Measurements from ENCODE around the gene IL1RAPL2.
"Not testable (repeated sequence)": the region's sequence is repeated elsewhere in the genome, so short reads cannot be mapped to it uniquely, and the experiment has no call there.

IL1RAPL2 gene

DNA sequence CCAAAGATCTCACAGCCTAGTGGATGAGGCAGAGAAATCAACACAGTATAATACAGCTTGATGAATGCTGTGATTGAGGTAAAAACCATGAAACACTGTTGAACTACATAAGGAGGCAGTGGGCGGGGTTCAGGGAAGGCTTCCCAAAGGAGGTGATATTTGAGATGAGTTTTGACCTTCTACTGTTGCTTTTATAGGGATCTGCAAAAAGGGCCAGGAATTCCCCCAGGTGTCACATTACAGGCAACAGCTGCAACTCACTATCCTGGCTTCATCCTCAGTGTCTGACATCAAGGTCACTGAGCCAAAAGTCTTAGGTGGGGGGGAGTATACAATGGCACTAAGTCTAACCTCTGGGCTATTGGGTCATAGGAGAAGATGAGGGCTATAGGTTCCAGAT, 1070.7 kb downstream of the IL1RAPL2 start:
- no peak for DNase-seq

DNA sequence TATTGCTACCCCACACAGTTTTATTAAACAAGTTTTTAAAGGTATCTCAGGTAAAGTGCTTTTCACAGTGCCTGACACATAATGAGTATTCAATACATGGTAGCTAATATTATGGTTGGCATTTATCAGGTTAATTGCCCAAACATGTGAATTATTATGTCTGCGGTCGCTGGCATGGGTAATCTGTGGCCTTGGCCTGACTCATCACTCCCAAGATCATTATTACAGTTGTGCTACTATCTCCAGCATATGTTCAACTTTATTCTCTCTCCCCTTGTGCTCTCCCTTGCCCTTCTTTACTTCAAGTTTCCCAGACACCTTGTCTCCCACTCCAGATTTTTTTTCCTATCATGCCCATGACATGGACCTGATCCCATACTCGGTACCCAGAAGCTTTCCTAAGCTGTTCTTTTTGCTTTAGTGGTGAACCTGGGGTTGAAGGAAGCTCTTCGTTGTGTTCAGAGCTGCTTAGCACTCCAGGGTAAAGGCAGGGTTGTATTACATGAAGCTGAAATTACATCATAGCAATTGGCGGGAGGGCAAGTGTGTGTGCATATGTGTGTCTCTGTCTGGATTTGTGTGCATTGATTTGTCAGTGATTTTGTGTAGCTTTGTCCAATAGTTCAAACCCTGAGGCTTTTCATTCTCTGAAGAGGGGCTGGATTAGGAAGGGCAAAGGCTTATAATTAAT, 1079.8 kb downstream of the IL1RAPL2 start:
- no peak for DNase-seq

- no peak for DNase-seq
Measured at GRCh38 chrX:105646592-105647372, 1080.8 kb downstream of the IL1RAPL2 start.

DNA sequence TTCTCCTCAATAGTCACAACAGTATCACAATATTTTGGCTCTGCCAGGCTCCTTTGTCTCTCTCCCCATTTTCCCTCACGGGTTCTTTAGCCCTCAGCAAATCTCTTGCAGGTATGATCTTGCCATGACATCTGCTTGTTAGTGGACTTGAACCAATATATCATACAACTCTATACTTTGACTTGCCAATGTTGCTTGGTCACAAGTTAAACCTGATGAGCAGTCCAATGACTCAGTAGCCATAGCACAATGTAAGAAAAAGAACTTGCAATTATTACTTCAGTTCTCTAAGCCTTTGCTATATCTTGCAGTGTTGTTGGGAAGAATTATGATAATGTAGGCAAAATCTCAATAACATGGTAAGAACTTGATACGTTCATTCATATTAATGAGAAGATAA, 1081.8 kb downstream of the IL1RAPL2 start:
- no peak for DNase-seq

GRCh38 chrX:105648732-105649131, 1082.7 kb downstream of the IL1RAPL2 start:
- DNase-seq, result no peak

DNA sequence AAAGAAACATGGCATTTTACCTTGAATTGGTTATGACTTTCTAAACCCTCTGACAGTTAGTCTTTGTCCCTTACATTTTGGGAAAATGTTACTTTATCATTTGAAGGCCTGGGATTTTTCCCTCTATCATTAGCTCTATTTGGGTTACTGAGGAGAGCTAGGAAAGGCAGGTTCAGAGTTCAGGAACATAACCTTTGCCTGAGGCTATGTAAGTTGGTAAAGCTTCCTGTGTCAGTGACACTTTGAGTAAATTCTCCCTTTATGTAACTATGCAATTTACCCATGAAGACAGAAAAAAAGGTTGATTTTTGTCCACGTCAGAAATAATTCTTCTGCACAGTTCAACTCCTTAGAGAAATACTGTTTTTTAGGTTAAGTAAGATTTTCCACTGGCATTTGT, 1084.6 kb downstream of the IL1RAPL2 start:
- no peak for DNase-seq

- DNase-seq, result no peak
Measured at GRCh38 chrX:105650986-105651385, 1085.0 kb downstream of the IL1RAPL2 start.

DNA sequence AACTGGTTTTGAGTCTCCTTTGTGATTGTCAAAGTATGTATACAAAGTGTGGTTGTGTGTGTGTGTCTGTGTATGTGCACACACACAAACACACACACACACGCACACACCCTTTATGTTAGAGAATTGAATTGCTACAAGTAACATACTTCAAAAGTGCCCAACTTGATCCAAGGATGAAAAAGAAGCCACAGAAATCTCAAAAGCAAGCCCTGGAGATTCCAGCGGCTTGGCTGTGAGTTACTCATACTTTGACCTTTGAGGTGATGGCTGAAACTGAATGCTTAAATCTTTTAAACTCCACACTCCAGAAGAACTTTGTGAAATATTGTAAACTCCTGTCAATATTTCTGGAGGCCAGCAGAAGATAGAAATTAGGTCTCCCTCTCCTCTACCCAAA, 1087.9 kb downstream of the IL1RAPL2 start:
- DNase-seq, result no peak

- DNase-seq, result no peak
Measured at GRCh38 chrX:105658136-105658535, 1092.1 kb downstream of the IL1RAPL2 start.

- no peak for DNase-seq
Measured at GRCh38 chrX:105662248-105662647, 1096.2 kb downstream of the IL1RAPL2 start.

- DNase-seq, result no peak
Measured at GRCh38 chrX:105664243-105664642, 1098.2 kb downstream of the IL1RAPL2 start.

- DNase-seq, result not testable (repeated sequence)
Measured at GRCh38 chrX:105684288-105684687, 1118.3 kb downstream of the IL1RAPL2 start.

DNA sequence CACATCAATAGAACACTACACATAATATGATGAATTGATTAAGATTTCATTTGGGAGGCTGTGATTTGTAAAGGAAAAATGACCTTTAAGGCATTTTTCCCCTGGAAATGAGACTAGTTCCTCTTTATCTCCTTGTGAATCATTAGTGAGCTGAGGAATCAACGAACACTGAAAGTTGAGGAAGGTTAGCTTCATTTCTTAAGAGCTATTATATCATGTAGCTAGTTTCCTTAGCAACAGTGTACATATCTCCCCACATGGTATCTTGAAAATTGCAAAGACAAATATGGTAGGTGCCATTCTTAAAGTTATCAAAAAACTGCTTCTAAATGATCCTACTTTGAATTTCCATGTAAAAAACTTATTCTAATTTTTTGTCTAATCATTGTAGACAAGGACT, 1128.8 kb downstream of the IL1RAPL2 start:
- DNase-seq, result no peak

DNA sequence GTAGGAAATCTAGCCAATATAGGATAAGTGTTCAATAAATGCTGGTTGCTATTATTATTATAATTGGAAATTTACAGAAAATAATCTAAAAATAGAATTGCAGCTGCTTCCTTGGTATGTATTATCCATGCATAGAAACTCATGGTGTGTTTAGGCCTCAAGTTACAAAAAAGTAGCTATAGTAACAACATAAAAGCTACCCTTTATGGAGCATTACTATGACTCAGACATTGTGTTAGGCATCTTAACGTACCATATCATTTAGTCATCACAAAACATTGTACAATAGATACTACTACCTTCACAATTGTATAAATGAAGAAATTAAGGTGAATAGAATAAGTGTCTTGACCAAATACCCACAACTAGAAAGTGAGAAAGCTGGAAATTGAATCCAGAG, 1129.5 kb downstream of the IL1RAPL2 start:
- no peak for DNase-seq

GRCh38 chrX:105696870-105697269, 1130.9 kb downstream of the IL1RAPL2 start:
- DNase-seq, result no peak

DNA sequence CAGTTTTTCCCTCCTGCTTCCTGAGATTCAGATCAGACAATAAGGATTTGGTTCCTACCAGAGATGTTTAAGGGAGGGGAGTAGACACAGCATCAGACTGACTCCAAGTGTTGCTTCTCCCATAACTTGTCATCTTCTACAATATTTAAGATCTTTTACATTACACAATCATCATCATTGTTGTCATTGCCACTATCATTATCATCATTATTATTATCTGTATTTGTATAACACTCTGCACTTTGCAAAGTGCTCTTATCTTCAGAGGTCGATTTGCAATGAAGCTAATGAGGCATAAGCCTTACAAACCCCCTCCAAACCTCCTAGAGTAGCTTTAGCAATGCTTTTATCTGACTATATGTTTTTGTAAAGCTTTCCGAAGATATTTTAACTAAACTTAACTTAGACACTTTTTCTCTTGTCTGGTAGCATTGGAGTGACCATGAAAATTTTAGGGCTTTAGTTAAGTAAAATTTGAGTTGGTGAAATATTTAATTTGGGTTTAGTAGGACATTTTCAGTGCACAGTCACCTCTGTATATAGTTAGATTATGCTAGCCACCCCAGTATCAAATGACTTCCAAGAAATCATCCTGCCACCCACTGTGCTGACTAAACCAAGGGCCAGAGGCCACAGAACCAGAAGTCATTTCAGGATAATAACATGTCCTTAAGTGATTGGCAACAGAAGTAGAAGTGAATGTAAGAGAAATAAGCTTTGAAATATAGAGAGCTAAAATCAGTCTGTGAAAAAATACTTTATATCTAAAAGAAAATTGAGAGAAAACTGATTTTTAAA, 1132.2 kb downstream of the IL1RAPL2 start:
- no peak for DNase-seq

DNA sequence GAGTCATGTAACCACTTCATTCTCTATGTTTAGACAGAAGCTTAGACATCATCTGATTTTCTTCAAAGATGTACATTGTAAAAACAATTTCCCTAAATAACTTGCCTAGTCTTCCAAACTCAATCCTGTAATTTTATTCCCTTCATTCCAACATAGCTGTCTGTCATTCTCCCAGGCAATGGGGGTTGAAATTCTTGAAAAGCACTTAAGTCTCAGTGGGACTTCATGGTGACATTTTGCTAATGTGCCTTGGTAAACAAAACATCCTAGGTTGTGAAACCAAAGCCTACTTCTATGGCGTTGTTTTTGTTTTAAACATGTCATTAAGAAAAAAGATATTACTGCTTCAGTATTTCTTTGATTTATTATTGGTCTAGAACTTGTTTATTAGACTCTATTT, 1134.3 kb downstream of the IL1RAPL2 start:
- DNase-seq, result no peak

- DNase-seq, result peak; percentile 2
Measured at GRCh38 chrX:105701310-105702052, 1135.5 kb downstream of the IL1RAPL2 start.

- DNase-seq, result no peak
Measured at GRCh38 chrX:105703876-105704275, 1137.9 kb downstream of the IL1RAPL2 start.

GRCh38 chrX:105706041-105706440, 1140.0 kb downstream of the IL1RAPL2 start:
- DNase-seq, result no peak

GRCh38 chrX:105711805-105712204, 1145.8 kb downstream of the IL1RAPL2 start:
- DNase-seq, result no peak

GRCh38 chrX:105715746-105716145, 1149.7 kb downstream of the IL1RAPL2 start:
- no peak for DNase-seq
